Measurements from ENCODE around the gene CKLF.
"Not testable (repeated sequence)": the region's sequence is repeated elsewhere in the genome, so short reads cannot be mapped to it uniquely, and the experiment has no call there.

The CKLF gene

DNA sequence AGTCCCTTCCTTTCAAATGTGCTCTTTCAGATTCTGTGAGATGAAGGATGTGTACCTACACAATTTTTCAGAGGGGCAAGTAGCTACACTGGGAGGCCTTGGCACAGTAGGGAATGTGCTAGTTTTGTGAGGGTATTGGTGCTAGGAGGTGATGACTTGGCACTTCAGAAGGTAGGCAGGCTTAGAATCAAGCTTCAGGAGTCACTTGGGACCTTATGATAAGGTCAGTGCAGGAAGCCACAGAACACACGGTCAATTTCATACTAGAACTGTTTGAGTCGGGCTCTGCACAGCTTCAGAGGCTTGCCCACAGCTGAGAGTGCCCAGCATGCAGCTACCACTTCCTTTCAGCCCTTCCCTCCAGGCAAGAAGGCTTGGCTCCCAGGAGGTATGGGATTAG is 20.0 kb downstream of the CKLF start:
- DNase-seq, result no peak

DNA sequence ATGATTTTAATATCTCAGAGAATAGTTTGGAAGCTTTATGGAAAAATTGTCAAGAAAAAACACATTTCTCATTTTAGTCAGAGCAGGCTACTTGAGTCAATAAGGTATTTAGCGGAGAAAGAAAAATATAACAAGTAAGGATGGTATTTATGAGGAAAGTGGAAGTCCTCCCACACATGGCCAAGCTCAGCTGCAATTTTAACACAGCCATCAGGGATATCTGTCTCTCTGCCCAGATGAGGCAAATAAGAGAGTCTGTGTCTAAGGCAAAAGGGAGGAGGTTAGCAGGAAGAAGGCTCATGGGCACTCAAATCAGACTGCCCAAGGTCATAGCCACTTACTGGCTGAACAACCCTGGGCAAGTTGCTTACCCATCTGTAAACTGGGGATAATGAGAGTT is 21.7 kb downstream of the CKLF start:
- DNase-seq, result no peak

- DNase-seq, result no peak
Measured at GRCh38 chr16:66574531-66574930, 22.2 kb downstream of the CKLF start.

DNA sequence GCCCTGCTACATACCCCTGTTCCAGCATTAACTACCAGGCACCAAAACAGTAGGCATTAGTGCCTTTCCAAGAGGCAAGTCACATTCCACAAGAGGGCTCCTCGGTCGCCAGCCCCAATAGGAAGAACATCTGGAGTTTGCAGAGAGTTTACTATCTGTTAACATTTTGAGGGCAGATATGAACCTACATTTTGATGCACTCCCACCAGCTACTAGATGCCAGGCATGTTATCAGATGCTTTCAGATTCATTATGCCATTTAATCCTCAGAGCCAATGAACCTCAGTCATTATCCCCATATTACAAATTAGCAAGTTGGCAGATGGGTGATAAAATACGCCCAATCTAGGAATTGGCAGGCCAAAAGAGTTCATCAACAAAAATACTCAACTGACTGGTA is 22.7 kb downstream of the CKLF start:
- DNase-seq, result no peak

DNA sequence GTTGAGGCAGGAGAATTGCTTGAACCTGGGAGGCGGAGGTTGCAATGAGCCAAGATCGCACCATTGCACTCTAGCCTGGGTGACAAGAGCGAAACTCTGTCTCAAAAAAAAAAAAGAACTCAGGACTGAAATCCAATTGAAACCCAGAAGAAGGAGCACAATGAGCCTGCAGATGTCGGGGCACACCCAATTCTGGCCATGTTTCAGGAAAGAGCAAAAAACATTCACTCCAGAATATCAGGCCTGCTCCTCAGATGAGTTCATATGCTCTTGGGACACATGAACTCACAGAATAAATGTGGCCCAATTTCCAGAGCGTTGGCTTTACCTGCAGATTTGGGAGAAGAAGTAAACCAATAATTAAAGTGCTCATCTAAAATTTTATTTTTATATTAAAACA is 23.9 kb downstream of the CKLF start:
- no peak for DNase-seq

GRCh38 chr16:66578651-66579531 is 26.5 kb downstream of the CKLF start, which contains the start of gene CMTM2:
Gene CMTM2, plus strand, starts transcription at chr16:66579463. Its CDS starts 145 bp downstream, at chr16:66579608.
- peak; percentile 39 for DNase-seq

- no peak for DNase-seq
Measured at GRCh38 chr16:66580605-66581209, 28.3 kb downstream of the CKLF start.

DNA sequence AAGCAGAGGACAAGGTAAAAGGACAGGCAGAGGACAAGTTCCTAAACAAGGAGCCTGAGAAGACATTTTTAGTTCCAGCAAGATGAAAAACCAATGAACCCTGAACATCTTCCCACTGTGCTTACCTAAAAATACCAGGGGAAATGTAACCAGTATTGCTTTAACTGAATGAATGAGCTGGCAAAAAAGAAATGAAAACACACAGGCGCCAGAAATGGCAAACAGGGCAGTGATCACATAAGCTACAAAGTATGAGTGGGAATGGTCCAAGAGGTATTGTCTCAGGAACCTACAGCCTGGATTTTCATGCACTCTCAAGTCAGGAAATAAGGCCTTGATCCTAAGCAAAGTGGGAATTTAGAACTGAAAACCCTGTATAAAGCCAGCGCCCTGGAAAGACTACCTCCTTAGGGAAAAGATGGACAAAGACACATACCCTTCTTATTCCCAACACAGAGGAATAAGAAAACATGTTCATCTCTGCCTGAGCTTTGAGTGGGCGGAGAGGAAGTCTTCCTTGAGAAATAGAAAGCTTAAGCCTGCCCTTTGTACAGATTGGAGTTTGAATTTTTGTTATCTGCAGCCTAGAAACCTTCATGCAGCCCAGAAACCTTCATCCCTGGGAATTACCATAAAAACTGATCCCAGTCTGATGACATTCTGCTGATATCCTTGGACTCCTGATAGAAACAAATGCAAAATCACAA is 29.0 kb downstream of the CKLF start:
- DNase-seq, result no peak

DNA sequence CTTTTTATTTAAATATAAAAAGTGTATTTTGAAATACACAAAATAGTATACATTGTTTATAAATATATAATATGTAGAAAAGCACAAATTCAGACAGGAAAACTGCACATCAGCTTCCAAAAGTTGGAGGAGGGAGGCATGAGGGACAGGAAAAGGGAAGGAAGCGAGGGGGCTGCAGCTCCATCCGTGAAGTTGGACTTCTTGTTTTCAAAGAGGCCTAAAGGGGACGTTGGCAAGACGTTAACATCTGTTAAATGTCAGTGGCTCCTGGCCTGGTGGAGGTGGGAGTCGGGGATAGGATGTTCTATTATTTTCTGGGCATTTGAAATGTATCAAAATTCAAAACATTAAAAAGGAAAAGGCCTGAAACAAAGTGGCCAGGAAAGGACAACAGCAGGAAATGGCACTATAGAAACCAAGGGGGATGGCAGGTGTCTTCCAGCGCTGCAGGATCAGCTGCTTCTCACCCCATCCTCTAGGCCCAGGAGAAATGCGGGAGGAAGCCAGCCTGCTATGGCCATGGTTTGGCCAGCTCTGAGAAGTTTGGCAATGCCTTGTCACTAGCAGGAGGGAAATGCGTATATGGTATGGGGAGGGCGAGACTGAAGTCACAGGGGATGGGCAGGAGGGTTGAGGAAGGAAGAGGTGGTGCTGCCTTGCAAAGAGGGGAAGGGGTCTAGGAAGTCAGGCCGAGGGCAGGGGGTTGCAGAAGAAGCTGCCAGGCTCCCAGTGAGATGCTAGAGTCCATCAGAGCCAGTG is 33.3 kb downstream of the CKLF start:
- no peak for DNase-seq

GRCh38 chr16:66587881-66588600 is 35.7 kb downstream of the CKLF start:
- DNase-seq, result no peak

- peak; percentile 75 for DNase-seq
Measured at GRCh38 chr16:66588981-66589713, 36.8 kb downstream of the CKLF start.

- DNase-seq, result peak; percentile 50
Measured at GRCh38 chr16:66590322-66590721, 37.9 kb downstream of the CKLF start.

GRCh38 chr16:66591018-66591417 is 38.6 kb downstream of the CKLF start:
- DNase-seq, result no peak

DNA sequence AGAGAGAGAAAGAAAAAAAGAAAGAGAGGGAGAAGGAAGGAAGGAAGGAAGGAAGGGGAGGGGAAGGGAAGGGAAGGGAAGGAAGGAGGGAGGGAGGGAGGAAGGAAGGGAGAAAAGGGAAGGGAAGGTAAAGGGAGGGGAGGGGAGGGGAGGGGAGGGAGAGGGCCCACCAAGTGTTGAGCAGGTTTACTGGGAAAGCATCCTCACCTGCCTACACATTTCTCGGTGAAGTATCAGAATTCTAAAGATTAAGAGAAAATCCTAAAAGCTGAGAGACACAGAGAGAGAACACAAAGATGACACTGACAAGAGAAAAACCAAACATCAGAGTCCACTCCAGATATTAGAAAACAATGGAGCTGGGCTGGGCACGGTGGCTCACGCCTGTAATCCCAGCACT is 39.9 kb downstream of the CKLF start:
- no peak for DNase-seq

DNA sequence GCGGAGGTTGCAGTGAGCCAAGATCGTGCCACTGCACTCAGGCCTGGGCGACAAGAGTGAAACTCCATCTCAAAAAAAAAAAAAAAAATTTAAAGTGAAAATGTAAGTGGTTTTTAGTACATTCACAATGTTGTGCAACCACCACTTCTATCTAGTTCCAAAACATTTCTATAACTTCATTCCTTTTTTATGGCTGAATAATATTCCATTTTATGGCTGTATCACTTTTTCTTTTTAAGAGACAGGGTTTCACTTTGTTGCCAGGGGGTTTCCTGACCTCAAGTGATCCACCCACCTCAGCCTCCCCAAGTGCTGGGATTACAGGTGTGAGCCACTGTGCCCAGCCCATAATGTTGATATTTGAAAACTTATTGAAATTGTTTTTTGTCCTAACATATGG is 40.4 kb downstream of the CKLF start:
- no peak for DNase-seq

DNA sequence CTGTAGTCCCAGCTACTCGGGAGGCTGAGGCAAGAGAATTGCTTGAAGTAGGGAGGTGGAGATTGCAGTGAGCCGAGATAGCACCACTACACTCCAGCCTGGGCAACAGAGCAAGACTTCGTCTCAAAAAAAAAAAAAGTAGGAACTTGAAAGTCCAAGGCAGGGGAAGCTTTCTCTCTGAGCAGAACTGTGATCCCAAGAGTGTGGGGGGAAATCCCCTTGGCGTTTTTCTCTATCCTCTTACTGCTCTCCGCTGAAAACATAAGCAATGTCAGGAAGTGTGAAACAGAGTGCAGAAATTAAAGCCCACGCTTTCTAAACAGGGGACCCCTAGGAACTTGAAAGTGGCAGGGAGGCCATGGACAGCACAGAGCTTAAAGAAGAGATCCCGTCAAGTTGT is 42.4 kb downstream of the CKLF start:
- no peak for DNase-seq

GRCh38 chr16:66596559-66596958 is 44.2 kb downstream of the CKLF start:
- DNase-seq, result not testable (repeated sequence)

GRCh38 chr16:66596986-66597848 is 44.8 kb downstream of the CKLF start:
- DNase-seq, result peak; percentile 44

DNA sequence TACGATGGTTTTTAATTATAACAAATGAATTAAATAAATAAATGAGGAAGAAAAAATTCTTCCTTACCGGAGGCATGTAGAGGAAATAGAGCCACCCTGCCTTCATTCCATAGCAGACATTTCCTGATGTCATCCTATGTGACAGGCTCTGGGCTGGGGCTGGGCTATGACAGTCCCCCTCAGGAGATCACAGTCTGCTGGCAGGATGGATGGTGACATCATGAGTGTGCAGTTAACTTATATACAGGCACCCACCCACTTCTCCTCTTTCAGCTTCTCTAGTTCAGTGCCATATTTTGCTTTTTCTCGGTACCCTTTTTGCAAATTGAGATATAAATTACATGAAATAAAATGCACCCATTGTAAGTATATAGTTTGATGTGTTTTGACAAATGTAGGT is 45.7 kb downstream of the CKLF start:
- no peak for DNase-seq

DNA sequence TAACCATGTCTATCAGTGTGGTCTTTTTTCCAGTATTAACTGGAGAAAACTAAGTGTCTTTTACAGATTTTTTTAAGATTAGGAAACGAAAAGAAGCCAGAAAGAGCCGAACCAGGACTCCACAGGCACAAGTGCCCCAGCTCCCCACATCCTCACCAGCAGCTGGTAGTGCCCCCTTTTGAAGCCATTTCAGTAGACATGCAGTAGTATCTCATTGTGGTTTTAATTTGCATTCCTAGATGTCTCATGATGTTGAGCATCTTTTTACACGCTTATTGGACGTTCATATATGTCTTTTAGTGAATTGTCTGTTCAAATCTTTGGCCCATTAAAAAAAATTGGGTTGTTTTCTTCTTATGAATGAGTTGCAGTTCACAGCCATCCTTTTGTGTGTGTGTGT is 47.4 kb downstream of the CKLF start:
- DNase-seq, result peak; percentile 42

GRCh38 chr16:66600477-66600876 is 48.1 kb downstream of the CKLF start:
- DNase-seq, result no peak
